ENCODE results near the gene CYP27C1.

DNA sequence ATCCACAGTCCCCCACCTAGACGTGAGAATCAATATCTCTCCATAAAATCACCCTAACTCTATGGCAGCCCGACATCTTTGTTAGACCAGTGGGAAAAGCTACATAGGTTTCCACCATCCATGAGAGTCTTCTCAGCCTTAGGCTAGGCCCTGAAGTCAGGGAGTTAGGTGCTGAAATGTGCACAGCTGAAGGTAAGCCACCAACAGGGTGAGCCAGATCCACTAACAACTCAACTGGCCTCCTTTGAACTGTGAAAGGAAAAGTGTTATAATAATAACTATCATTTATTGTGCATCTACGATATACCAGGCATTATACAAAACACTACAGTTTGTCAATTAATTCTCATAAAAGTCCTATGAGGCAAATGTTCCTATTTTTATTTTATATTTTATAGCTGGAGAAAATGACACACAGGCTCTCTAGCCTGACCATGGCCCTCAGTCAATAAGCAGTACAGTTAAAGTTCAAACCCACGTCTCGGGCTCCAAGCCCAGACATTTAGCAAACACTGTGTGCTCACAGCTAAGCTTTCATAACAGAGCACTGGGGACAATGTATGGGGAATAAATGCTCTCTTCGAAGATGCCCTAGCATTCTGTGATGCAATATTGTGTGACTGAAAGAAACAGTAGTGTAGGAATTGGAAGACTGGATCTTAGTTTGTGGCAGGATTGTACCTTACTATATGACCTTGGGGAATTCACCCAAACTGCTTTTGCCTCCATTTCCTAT lies 11.2 kb upstream of the CYP27C1 start:
- TF ChIP-seq EP300 (IDR thresholded peaks at IDR 0.05) = no peak
- TF ChIP-seq, protein P1, sequence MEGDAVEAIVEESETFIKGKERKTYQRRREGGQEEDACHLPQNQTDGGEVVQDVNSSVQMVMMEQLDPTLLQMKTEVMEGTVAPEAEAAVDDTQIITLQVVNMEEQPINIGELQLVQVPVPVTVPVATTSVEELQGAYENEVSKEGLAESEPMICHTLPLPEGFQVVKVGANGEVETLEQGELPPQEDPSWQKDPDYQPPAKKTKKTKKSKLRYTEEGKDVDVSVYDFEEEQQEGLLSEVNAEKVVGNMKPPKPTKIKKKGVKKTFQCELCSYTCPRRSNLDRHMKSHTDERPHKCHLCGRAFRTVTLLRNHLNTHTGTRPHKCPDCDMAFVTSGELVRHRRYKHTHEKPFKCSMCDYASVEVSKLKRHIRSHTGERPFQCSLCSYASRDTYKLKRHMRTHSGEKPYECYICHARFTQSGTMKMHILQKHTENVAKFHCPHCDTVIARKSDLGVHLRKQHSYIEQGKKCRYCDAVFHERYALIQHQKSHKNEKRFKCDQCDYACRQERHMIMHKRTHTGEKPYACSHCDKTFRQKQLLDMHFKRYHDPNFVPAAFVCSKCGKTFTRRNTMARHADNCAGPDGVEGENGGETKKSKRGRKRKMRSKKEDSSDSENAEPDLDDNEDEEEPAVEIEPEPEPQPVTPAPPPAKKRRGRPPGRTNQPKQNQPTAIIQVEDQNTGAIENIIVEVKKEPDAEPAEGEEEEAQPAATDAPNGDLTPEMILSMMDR (IDR thresholded peaks at IDR 0.05) = no peak
- TF ChIP-seq POLR2AphosphoS5 (IDR thresholded peaks at IDR 0.05) = no peak
- no peak for TF ChIP-seq POLR2A (IDR thresholded peaks at IDR 0.05)
